ENCODE data around the gene NPC2.

GRCh38 chr14:74533576-74533975, 40.5 kb upstream of the NPC2 start:
- TF ChIP-seq CTCF (conservative IDR thresholded peaks at IDR 0.05; ENCODE audit: low read depth, low read length) (no peak), EZH2 (IDR thresholded peaks at IDR 0.05; ENCODE audit: low read length, unreplicated experiment) (no peak), EZH2phosphoT487 (IDR thresholded peaks at IDR 0.05; ENCODE audit: borderline replicate concordance, low read length) (no peak)
